ENCODE data around the gene NAALADL2.

GRCh38 chr3:174858353-174858752, 781 bp upstream of the NAALADL2 start:
- TF ChIP-seq CTCF (IDR thresholded peaks at IDR 0.05) (no peak), EZH2 (IDR thresholded peaks at IDR 0.05) (no peak), EZH2phosphoT487 (IDR thresholded peaks at IDR 0.05) (no peak)

Measured in neural progenitor cell (in vitro differentiated cells).